Natural killer cell (primary cell): Measurements from ENCODE around the gene ARID1B. TPM values are rescaled to one million over a fixed set of nuclear protein-coding genes. Genes with fewer than 3 reads are reported as not detected.

ENCODE experiments used
- ATAC-seq, 3 donors: fragments of 150-1000 bp in 2 of 3; fragments of 200-7000 bp in 1 of 3; cut with Tn5 transposase; 1 replicate in 1 of 3; 2 replicates in 2 of 3; pipeline ENCODE4 v1.10.0; 2021; ENCODE audit warnings: mild to moderate bottlenecking in 2 of 3, moderate library complexity in 2 of 3
- DNase-seq, 2 donors: peaks; one replicate each; pipeline versions ENCODE4 v3.0.0 to v3.0.0-alpha.2; 2013 to 2021; ENCODE audit warnings: mixed read lengths in 1 of 2
- H3K27ac ChIP-seq: one replicate; pipeline ENCODE4 v1.5.1; 2013; ENCODE audit warnings: mild to moderate bottlenecking, low read length
- H3K27me3 ChIP-seq: one replicate; pipeline ENCODE4 v1.6.1; 2013; ENCODE audit warnings: low read length; ENCODE audit not compliant: control insufficient read depth, insufficient read depth
- H3K36me3 ChIP-seq: one replicate; pipeline ENCODE4 v1.6.1; 2013; ENCODE audit warnings: low read length; ENCODE audit not compliant: control insufficient read depth, insufficient read depth
- H3K4me1 ChIP-seq: one replicate; pipeline ENCODE4 v1.6.1; 2013; ENCODE audit warnings: low read length; ENCODE audit not compliant: control insufficient read depth, insufficient read depth
- H3K4me3 ChIP-seq: one replicate; pipeline ENCODE4 v1.5.1; 2013; ENCODE audit warnings: low read length
- H3K9me3 ChIP-seq: one replicate; pipeline ENCODE4 v1.6.1; 2013; ENCODE audit warnings: low read length; ENCODE audit not compliant: control insufficient read depth, insufficient read depth
- H3K27ac Mint-ChIP-seq, 2 donors: one replicate each; pipeline ENCODE4 v1.8.0; 2022; ENCODE audit warnings: mild to moderate bottlenecking in 2 of 2, mixed read lengths in 2 of 2, moderate library complexity in 1 of 2
- H3K27me3 Mint-ChIP-seq, 2 donors: one replicate each; pipeline ENCODE4 v1.8.0; 2022; ENCODE audit warnings: low read depth in 2 of 2, mixed read lengths in 2 of 2
- H3K36me3 Mint-ChIP-seq: one replicate; pipeline ENCODE4 v1.8.0; 2022; ENCODE audit warnings: mixed read lengths
- H3K4me1 Mint-ChIP-seq, 2 donors: one replicate each; pipeline ENCODE4 v1.8.0; 2022; ENCODE audit warnings: mixed read lengths in 2 of 2
- H3K4me3 Mint-ChIP-seq: one replicate; pipeline ENCODE4 v1.8.0; 2022; ENCODE audit warnings: mild to moderate bottlenecking, moderate library complexity, mixed read lengths
- H3K9me3 Mint-ChIP-seq, 2 donors: one replicate each; pipeline ENCODE4 v1.8.0; 2022; ENCODE audit warnings: mixed read lengths in 2 of 2
- WGBS: methylation state at CpG from one replicate; pipeline ENCODE4 v1.1.7; 2013; ENCODE audit warnings: missing lambda C conversion rate; ENCODE audit not compliant: insufficient coverage; 5-methylcytosine and 5-hydroxymethylcytosine counted together
- intact Hi-C: fragments of 100-400 bp; cut with micrococcal nuclease; formaldehyde crosslinking; loops from one replicate; pipeline ENCODE4 v1.14.2; 2022
- total RNA-seq, 4 donors: library from RNA; stranded (reverse); fragments of 120-200 nt in 1 of 4; gene quantifications; one replicate each; pipeline versions ENCODE4 v1.2.3 to v1.2.4, GENCODE V29; 2013 to 2022
- TF ChIP-seq, protein P1 (sequence below): fragments of 200-600 bp; IDR thresholded peaks from one replicate; pipeline ENCODE4 v1.8.0; 2022; ENCODE audit warnings: antibody characterized with exemption

ARID1B gene
- total RNA-seq, 3 donors from 2014 or later (not counting 1 experiment from before 2014, with no cell fraction given): 180 to 201 (median 189) TPM

- no peaks in the 10 kb centered on the region for H3K27me3 ChIP-seq
- Mint-ChIP-seq H3K36me3 (no peaks in the 10 kb centered on the region), H3K4me1 (peaks cover 54 to 61% of the 10 kb centered on the region in 2 donors), H3K4me3 (no peak overlapping the region), H3K9me3 (no peaks in the 10 kb centered on the region), H3K27ac (peak overlapping the region; percentile 15 to 57), H3K27me3 (no peaks in the 10 kb centered on the region)
- ATAC-seq (peak in 1 of 3 donors; percentile 35), DNase-seq (no peak)
- no peak overlapping the region for H3K27ac ChIP-seq
- H3K4me1 ChIP-seq: peaks cover 21% of the 10 kb centered on the region
- H3K4me3 ChIP-seq: no peak overlapping the region
- intact Hi-C loops: no loop called here
- 64% methylated on average over 6 of the region's 6 CpGs for WGBS
- no peaks in the 10 kb centered on the region for H3K9me3 ChIP-seq
- TF ChIP-seq, protein P1, sequence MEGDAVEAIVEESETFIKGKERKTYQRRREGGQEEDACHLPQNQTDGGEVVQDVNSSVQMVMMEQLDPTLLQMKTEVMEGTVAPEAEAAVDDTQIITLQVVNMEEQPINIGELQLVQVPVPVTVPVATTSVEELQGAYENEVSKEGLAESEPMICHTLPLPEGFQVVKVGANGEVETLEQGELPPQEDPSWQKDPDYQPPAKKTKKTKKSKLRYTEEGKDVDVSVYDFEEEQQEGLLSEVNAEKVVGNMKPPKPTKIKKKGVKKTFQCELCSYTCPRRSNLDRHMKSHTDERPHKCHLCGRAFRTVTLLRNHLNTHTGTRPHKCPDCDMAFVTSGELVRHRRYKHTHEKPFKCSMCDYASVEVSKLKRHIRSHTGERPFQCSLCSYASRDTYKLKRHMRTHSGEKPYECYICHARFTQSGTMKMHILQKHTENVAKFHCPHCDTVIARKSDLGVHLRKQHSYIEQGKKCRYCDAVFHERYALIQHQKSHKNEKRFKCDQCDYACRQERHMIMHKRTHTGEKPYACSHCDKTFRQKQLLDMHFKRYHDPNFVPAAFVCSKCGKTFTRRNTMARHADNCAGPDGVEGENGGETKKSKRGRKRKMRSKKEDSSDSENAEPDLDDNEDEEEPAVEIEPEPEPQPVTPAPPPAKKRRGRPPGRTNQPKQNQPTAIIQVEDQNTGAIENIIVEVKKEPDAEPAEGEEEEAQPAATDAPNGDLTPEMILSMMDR: no peak
- no peaks in the 10 kb centered on the region for H3K36me3 ChIP-seq
These were observed 178.5 kb downstream of the ARID1B start for GRCh38 chr6:156955494-156956183.

- H3K27ac Mint-ChIP-seq: peak overlapping the region in 1 of 2 donors; percentile 57
- Histone ChIP-seq H3K4me3 (no peak overlapping the region), H3K27ac (no peak overlapping the region), H3K4me1 (peaks cover 21% of the 10 kb centered on the region), H3K9me3 (no peaks in the 10 kb centered on the region), H3K27me3 (no peaks in the 10 kb centered on the region), H3K36me3 (no peaks in the 10 kb centered on the region)
- peaks cover 54 to 61% of the 10 kb centered on the region in 2 donors for H3K4me1 Mint-ChIP-seq
- intact Hi-C loops: no loop called here
- H3K27me3 Mint-ChIP-seq: no peaks in the 10 kb centered on the region
- no peak overlapping the region for H3K4me3 Mint-ChIP-seq
- H3K36me3 Mint-ChIP-seq: no peaks in the 10 kb centered on the region
- TF ChIP-seq, protein P1: no peak
- H3K9me3 Mint-ChIP-seq: no peaks in the 10 kb centered on the region
- DNase-seq: no peak
- no peak for ATAC-seq
These were observed 179.1 kb downstream of the ARID1B start for GRCh38 chr6:156956286-156956685.

- Histone ChIP-seq H3K4me3 (no peak overlapping the region), H3K9me3 (no peaks in the 10 kb centered on the region), H3K27me3 (no peaks in the 10 kb centered on the region), H3K36me3 (no peaks in the 10 kb centered on the region), H3K27ac (no peak overlapping the region), H3K4me1 (peaks cover 15% of the 10 kb centered on the region)
- no peak for ATAC-seq
- intact Hi-C loops: no loop called here
- 84% methylated on average over 3 of the region's 3 CpGs for WGBS
- no peak overlapping the region for H3K4me3 Mint-ChIP-seq
- H3K27me3 Mint-ChIP-seq: no peaks in the 10 kb centered on the region
- TF ChIP-seq, protein P1: no peak
- H3K36me3 Mint-ChIP-seq: no peaks in the 10 kb centered on the region
- peak overlapping the region; percentile 41 to 73 for H3K27ac Mint-ChIP-seq
- H3K9me3 Mint-ChIP-seq: no peaks in the 10 kb centered on the region
- H3K4me1 Mint-ChIP-seq: peaks cover 47 to 55% of the 10 kb centered on the region in 2 donors
- no peak for DNase-seq
These were observed 180.9 kb downstream of the ARID1B start for GRCh38 chr6:156957931-156958547.
